ENCODE data around the gene CAMTA2.

CAMTA2 gene

DNA sequence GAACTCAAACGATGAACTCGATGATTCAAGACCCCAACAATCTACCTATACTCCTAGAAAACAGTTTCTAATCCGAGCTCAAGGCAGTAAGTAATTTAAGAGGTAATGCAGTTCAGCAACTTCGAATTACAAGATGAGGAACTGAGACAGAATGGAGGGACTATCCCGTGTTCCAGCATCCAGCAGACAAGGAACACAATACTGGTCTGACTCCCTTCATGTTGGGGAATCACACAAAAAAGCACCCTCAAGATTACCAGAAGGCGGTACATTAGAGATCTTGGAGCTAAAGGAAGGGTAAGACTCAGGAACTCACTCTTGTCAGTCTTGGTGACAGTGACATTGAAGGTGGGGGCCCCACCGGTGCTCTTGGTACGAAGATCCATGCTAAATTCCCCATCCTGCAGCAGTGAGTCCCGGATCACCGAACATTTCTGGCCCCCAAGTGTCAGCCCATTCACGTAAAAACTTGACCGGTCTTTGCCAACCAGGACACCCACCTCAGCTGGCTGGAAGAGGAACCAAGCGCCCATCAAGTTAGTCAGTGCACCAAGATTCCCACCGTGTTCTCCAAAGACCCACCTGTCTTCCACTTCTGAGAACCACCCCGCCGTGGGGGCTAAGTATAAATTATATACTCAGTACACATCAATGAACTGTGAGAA, 41.0 kb downstream of the CAMTA2 start:
- TF ChIP-seq CTCF (IDR thresholded peaks at IDR 0.05; ENCODE audit: insufficient read depth, missing control alignments) = no peak
- FAIRE-seq (no peak), DNase-seq (ENCODE audit: insufficient read length, low spot score) (no peak)

GRCh38 chr17:4945944-4946280, 41.6 kb downstream of the CAMTA2 start:
- FAIRE-seq (no peak), DNase-seq (ENCODE audit: insufficient read length, low spot score) (no peak)
- TF ChIP-seq CTCF (IDR thresholded peaks at IDR 0.05; ENCODE audit: insufficient read depth, missing control alignments) = no peak

- DNase-seq (ENCODE audit: insufficient read length, low spot score) (no peak), FAIRE-seq (no peak)
- TF ChIP-seq CTCF (IDR thresholded peaks at IDR 0.05; ENCODE audit: insufficient read depth, missing control alignments) = no peak
Measured at GRCh38 chr17:4945176-4945943, 42.1 kb downstream of the CAMTA2 start.

GRCh38 chr17:4944554-4945175, 42.8 kb downstream of the CAMTA2 start:
- DNase-seq (ENCODE audit: insufficient read length, low spot score) (no peak), FAIRE-seq (no peak)
- TF ChIP-seq CTCF (IDR thresholded peaks at IDR 0.05; ENCODE audit: insufficient read depth, missing control alignments) = no peak

DNA sequence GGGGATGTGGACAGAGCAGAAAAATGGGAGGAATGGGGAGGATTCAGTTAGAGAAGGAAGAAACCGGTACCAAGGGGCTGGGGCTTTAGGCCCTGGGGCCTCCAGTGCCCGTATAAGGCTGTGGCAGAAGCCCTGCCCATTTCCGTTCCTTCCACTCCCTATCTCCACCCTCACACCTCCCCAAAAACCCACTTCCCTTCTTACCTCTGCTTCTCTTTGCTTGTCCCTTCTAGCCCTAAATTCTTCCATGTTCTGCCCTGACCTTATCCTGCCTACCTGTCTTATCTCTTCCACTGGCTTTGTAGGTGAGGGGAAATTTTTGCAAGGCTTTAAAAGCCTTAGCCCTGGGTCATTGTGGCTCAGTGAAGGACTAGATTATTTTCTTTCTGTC, 43.3 kb downstream of the CAMTA2 start:
- FAIRE-seq (no peak), DNase-seq (ENCODE audit: insufficient read length, low spot score) (no peak)

DNA sequence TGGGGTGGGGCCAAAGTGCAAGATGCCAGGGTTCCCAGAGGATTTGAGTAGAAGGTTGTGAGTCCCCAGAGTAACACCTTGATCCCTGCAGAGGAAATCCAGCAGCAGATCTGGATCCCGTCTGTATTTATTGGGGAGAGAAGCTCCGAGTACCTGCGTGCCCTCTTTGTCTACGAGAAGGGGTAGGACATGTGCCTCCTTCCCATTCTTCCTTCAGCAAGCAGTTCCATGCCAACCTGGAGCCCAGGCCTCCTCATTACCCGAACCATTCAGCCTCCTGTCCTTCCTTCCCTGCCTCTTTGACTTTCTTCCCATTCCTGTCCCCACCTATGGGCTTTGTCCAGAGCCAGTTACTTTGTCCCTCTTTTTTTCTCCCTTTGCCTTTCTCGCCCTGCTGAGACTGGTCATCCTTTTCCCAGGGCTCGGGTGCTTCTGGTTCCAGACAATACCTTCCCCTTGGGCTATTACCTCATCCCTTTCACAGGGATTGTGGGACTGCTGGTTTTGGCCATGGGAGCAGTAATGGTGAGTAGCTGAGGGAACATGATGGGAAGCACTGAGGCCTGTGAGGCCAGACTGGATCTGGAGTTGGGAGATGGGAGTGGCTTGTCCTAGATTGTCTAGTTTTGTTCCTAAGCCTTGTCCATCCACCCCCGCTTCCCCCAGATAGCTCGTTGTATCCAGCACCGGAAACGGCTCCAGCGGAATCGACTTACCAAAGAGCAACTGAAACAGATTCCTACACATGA, 44.5 kb downstream of the CAMTA2 start:
- no peak for TF ChIP-seq CTCF (IDR thresholded peaks at IDR 0.05; ENCODE audit: insufficient read depth, missing control alignments)
- no peak for FAIRE-seq
- no peak for DNase-seq (ENCODE audit: insufficient read length, low spot score)

More for the DNA sequence above, 43.3 kb downstream of the CAMTA2 start:
- TF ChIP-seq CTCF (IDR thresholded peaks at IDR 0.05; ENCODE audit: insufficient read depth, missing control alignments) = no peak

Data from D721Med (cell line).